ENCODE measurements around the gene CTNNBL1. TPM values are rescaled to one million over a fixed set of nuclear protein-coding genes. Genes with fewer than 3 reads are reported as not detected.

CTNNBL1 gene
- total RNA-seq, 3 donors from 2014 or later (not counting 1 experiment from before 2014, with no cell fraction given) = 59.1 to 75.6 (median 67.6) TPM

GRCh38 chr20:37729452-37729851 lies 35.6 kb downstream of the CTNNBL1 start:
- H3K27ac ChIP-seq (ENCODE audit: low read length) = no peak overlapping the region
- H3K27me3 ChIP-seq (ENCODE audit: control insufficient read depth, insufficient read depth, low read length) = no peaks in the 10 kb centered on the region
- DNase-seq (no peak), ATAC-seq (no peak)
- intact Hi-C loops (cut with micrococcal nuclease) = no loop called here
- H3K4me1 ChIP-seq (ENCODE audit: control insufficient read depth, insufficient read depth, low read length) = no peaks in the 10 kb centered on the region
- WGBS (ENCODE audit: insufficient coverage) = 95% methylated on average over 4 of the region's 4 CpGs
- no peak overlapping the region for H3K4me3 Mint-ChIP-seq
- no peak overlapping the region for H3K4me3 ChIP-seq (ENCODE audit: low read length)
- no peaks in the 10 kb centered on the region for H3K9me3 ChIP-seq (ENCODE audit: control insufficient read depth, insufficient read depth, low read length)
- H3K4me1 Mint-ChIP-seq = peaks cover 44 to 47% of the 10 kb centered on the region in 2 donors
- H3K27me3 Mint-ChIP-seq (ENCODE audit: low read depth in 2 of 2) = no peaks in the 10 kb centered on the region
- peaks cover 17% of the 10 kb centered on the region for H3K36me3 ChIP-seq (ENCODE audit: control insufficient read depth, insufficient read depth, low read length)
- H3K9me3 Mint-ChIP-seq = no peaks in the 10 kb centered on the region
- no peaks in the 10 kb centered on the region for H3K36me3 Mint-ChIP-seq
- H3K27ac Mint-ChIP-seq = no peak overlapping the region
- no peak for TF ChIP-seq CTCF (IDR thresholded peaks at IDR 0.05)

DNA sequence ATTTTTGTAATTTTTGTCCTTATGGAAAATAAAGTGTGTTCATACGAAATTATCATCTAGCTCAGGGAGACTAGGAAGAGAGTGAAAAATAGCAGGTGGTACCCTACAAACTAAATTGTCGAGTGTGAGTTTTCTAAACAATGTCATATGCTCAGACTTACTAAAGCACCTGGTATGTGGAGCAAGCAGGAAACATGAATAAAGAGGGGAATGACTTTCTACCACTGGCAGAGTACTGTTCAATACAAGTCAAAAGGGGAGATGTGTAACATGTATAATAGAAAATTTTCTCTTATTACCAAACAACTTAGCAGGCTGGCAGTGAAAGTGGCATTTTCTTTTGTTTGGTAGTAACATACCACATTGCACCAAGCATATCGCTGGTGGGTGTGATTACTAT lies 36.1 kb downstream of the CTNNBL1 start:
- peaks cover 43 to 46% of the 10 kb centered on the region in 2 donors for H3K4me1 Mint-ChIP-seq
- 95% methylated on average over 2 of the region's 3 CpGs for WGBS (ENCODE audit: insufficient coverage)
- no peak overlapping the region for H3K4me3 Mint-ChIP-seq
- no peak overlapping the region for H3K27ac Mint-ChIP-seq
- TF ChIP-seq CTCF (IDR thresholded peaks at IDR 0.05) = no peak
- no peaks in the 10 kb centered on the region for H3K9me3 Mint-ChIP-seq
- Histone ChIP-seq H3K27me3 (ENCODE audit: control insufficient read depth, insufficient read depth, low read length) (no peaks in the 10 kb centered on the region), H3K36me3 (ENCODE audit: control insufficient read depth, insufficient read depth, low read length) (peaks cover 21% of the 10 kb centered on the region), H3K9me3 (ENCODE audit: control insufficient read depth, insufficient read depth, low read length) (no peaks in the 10 kb centered on the region), H3K4me3 (ENCODE audit: low read length) (no peak overlapping the region), H3K4me1 (ENCODE audit: control insufficient read depth, insufficient read depth, low read length) (no peaks in the 10 kb centered on the region), H3K27ac (ENCODE audit: low read length) (no peak overlapping the region)
- ATAC-seq = peak in 1 of 3 donors; percentile 39
- no peaks in the 10 kb centered on the region for H3K36me3 Mint-ChIP-seq
- DNase-seq = no peak
- no peaks in the 10 kb centered on the region for H3K27me3 Mint-ChIP-seq (ENCODE audit: low read depth in 2 of 2)
- intact Hi-C loops (cut with micrococcal nuclease) = no loop called here

- WGBS (ENCODE audit: insufficient coverage) = 98% methylated on average over 4 of the region's 4 CpGs
- Histone ChIP-seq H3K27ac (ENCODE audit: low read length) (no peak overlapping the region), H3K36me3 (ENCODE audit: control insufficient read depth, insufficient read depth, low read length) (peaks cover 43% of the 10 kb centered on the region), H3K4me1 (ENCODE audit: control insufficient read depth, insufficient read depth, low read length) (no peaks in the 10 kb centered on the region), H3K4me3 (ENCODE audit: low read length) (no peak overlapping the region), H3K27me3 (ENCODE audit: control insufficient read depth, insufficient read depth, low read length) (no peaks in the 10 kb centered on the region), H3K9me3 (ENCODE audit: control insufficient read depth, insufficient read depth, low read length) (no peaks in the 10 kb centered on the region)
- no peaks in the 10 kb centered on the region for H3K9me3 Mint-ChIP-seq
- intact Hi-C loops (cut with micrococcal nuclease) = no loop called here
- no peak for TF ChIP-seq CTCF (IDR thresholded peaks at IDR 0.05)
- DNase-seq = no peak
- H3K27ac Mint-ChIP-seq = no peak overlapping the region
- peaks cover 8% of the 10 kb centered on the region for H3K36me3 Mint-ChIP-seq
- peaks cover 30% of the 10 kb centered on the region in 2 donors for H3K4me1 Mint-ChIP-seq
- no peak overlapping the region for H3K4me3 Mint-ChIP-seq
- no peak for ATAC-seq
- no peaks in the 10 kb centered on the region for H3K27me3 Mint-ChIP-seq (ENCODE audit: low read depth in 2 of 2)
These were observed 39.6 kb downstream of the CTNNBL1 start for GRCh38 chr20:37733416-37733815.

- Mint-ChIP-seq H3K27ac (no peak overlapping the region), H3K9me3 (no peaks in the 10 kb centered on the region)
These were observed 40.6 kb downstream of the CTNNBL1 start for GRCh38 chr20:37734228-37734985.

More at GRCh38 chr20:37734228-37734985, 40.6 kb downstream of the CTNNBL1 start:
- Histone ChIP-seq H3K36me3 (ENCODE audit: control insufficient read depth, insufficient read depth, low read length) (peaks cover 53% of the 10 kb centered on the region), H3K4me1 (ENCODE audit: control insufficient read depth, insufficient read depth, low read length) (no peaks in the 10 kb centered on the region), H3K27ac (ENCODE audit: low read length) (no peak overlapping the region), H3K4me3 (ENCODE audit: low read length) (no peak overlapping the region), H3K27me3 (ENCODE audit: control insufficient read depth, insufficient read depth, low read length) (no peaks in the 10 kb centered on the region), H3K9me3 (ENCODE audit: control insufficient read depth, insufficient read depth, low read length) (no peaks in the 10 kb centered on the region)
- H3K36me3 Mint-ChIP-seq = peaks cover 16% of the 10 kb centered on the region
- H3K27me3 Mint-ChIP-seq (ENCODE audit: low read depth in 2 of 2) = no peaks in the 10 kb centered on the region
- ATAC-seq (no peak), DNase-seq (no peak)
- 90% methylated on average over 7 of the region's 8 CpGs for WGBS (ENCODE audit: insufficient coverage)
- peaks cover 21 to 25% of the 10 kb centered on the region in 2 donors for H3K4me1 Mint-ChIP-seq
- intact Hi-C loops (cut with micrococcal nuclease) = no loop called here
- no peak for TF ChIP-seq CTCF (IDR thresholded peaks at IDR 0.05)
- H3K4me3 Mint-ChIP-seq = no peak overlapping the region

Measured in natural killer cell (primary cell).